Activated CD8-positive, alpha-beta memory T cell treated with anti-CD3 and anti-CD28 coated beads for 36 hours (primary cell): ENCODE results near the gene ENTREP1. TPM values are rescaled to one million over a fixed set of nuclear protein-coding genes. Genes with fewer than 3 reads are reported as not detected.

ENCODE experiments used
- CTCF ChIA-PET: fragments of 350-600 bp; sonication (Branson Sonifier 250); formaldehyde crosslinking; loops from one replicate; lab custom pipeline; 2021; ENCODE audit warnings: antibody characterized with exemption; lab: Charles Lee
- POLR2A ChIA-PET: fragments of 350-600 bp; sonication (Branson Sonifier 250); formaldehyde crosslinking; loops from one replicate; lab custom pipeline; 2021; ENCODE audit warnings: antibody characterized with exemption; lab: Charles Lee
- total RNA-seq, 2 experiments: library from RNA; stranded (reverse); gene quantifications; one replicate each; pipeline ENCODE4 v1.2.3, GENCODE V29; 2021

Gene ENTREP1
- total RNA-seq, 2 experiments from 2014 or later = not detected

DNA sequence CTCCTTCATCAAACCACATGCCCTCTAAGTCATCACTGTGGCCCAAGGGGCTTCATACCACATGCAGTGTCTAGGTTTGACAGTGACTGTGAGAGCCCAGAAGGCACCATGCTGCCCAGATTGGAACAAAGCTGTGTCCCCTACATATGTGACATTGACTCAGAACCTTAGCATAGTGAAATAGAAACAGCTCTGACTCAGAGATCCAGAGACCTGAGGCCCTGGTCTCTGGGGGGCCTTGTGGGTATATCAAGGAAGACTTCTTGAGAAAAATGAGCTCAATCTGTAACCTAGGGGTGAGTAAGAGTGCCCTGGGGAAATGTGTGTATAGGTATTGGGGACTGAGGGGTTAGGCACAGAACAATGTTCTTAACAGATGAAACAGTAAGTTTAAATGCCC lies 7.1 kb upstream of the ENTREP1 start:
- ChIA-PET CTCF (no interaction called here), POLR2A (no interaction called here)

DNA sequence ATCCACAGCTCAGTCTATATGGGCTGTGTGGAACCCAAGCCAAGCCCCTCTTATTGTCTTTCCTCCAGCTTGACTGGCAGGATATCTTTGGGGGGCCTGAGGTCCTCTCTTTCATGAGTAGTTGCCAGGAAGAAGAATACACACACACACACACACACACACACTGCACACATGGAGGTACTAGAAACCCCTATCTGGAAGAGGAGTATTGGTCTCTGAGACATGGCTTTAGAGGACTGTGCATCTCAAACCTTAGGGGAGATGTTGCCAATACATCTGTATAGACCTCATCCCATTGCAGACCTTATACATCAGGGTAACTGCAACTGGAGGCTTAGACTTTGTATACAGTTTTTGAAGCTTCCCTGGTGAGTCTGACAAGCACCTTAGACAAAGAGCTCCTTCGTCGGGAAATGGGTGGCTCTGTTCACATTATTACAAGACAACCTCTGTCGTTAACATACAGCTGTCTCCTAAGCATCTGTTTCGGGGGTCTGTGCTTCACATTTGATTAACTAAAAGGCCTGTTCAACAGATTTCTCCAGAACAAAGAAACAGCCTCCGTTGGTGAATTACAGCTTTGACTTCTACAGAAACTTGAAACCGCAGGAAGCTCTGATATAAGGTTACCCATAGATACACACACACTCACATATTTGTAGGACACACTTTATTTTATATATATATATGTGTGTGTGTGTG lies 5.5 kb upstream of the ENTREP1 start:
- CTCF ChIA-PET = no interaction called here

DNA sequence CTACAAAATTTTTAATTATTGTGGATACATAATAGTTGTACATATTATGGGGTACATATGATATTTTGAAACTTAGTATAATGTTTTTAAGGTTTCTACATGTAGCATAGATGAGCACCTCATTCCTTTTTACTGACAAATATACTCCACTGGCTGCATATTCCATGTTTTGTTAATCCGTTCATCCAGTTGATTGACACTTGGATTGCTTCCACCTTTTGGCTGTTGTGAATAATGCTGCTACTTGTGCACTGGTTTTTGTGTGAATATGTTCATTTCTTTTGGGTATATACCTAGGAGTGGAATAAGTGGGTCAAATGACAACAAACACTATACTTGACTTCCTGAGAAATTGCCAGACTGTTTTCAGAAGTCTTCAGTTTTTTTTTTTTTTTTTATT lies 2.8 kb upstream of the ENTREP1 start:
- POLR2A ChIA-PET = no interaction called here
- CTCF ChIA-PET = interaction anchor here (0.6 kb wide), 1 partner anchor 185 kb away, joined by 3 read pairs; no protein-coding TSS in a partner anchor

More for the DNA sequence above, 5.5 kb upstream of the ENTREP1 start:
- POLR2A ChIA-PET = no interaction called here

DNA sequence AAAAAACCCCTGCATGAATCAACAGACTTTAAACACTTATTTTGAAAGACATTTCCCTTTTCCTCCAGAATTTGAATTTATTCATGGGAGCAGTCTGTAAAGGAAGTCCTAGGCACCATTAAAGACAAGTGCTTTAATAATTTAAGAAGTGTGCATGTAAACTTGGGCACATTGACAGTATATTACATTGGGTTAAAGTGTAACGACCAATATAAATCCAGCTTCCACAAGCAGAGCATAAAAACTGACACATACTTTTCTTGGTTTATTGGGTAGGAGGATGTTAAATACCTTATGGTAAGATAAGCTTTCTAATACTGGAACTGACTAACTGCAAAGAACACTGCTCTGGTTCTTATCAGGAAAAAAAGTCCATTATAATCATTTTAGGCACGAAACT lies 1.2 kb upstream of the ENTREP1 start:
- ChIA-PET POLR2A (no interaction called here), CTCF (no interaction called here)

DNA sequence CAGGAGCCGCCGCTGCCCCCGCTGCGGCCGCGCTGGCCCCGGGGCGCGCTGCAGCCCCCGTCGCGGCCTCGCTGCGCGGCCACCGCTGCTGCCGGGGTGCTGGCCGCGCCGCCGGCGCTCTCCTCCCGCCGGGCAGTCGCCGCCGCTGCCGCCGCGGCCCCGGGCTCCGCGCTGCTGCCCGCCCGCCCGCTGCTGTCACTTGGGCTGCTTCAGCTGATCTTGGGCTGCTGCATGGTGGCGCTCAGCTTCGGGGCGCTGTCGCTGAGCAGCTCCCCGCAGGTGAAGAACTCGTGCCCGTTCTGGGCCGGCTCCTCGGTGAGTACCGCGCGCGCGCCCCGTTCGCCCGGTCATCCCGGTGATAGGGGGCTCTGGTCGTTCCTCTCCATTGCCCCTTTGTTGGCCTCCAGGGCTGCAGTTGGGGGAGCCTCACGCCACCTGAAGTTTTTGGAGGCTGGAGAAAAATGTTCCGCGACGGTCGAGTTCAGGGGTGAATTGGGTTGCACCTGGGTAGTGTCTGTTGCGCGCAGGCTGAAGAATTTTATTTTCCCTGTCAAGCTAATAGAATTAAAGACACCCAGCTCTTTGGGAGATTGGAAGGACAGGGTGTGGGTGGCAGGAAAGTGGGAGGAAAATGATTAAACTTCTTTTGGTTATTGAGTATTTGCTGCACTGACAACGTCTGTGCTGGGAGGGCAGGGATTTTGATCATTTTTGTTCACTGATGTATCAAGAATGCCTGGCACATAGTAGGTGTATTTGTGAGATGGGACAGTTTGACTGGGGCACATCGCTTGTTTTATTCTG lies 596 bp downstream of the ENTREP1 start:
- POLR2A ChIA-PET = no interaction called here
- CTCF ChIA-PET = no interaction called here

DNA sequence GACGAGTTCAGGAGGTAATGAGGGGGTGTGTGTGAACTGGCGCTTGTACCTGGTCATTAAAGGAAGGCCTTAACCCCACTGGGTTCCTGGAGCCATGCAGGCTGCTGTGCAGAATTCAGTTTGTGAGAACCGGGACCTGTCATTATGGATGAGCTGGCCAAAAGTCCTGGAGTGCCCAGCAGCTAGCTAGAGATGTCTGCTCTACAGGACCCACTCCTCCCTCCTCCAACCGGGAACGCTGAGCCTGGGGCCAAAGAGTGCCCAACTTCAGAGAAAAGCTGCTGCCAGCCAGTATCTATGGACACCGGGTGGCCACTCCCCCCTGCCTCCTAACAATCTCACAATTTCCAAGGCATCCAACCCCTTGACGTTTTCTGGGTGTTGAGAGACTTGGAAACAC lies 1.2 kb downstream of the ENTREP1 start:
- ChIA-PET CTCF (no interaction called here), POLR2A (no interaction called here)

DNA sequence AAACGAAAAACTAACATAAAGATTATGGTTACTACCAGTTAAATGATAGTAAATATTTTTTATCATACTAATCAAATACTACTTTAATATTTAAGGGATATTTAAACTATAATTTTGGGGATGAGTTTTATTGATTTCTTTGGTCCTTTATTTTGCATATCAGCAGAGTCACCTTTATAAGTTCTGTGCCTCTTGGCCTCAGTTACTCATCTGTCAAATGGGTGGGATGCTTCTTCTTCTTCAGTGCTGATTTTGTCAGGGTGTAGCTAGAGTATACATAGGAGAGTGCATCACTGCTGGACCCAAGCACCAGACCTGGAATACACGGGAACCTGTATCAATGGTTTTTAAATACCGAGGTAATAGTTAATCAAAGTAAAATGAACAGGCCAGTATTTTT lies 5.6 kb downstream of the ENTREP1 start:
- ChIA-PET POLR2A (no interaction called here), CTCF (no interaction called here)

DNA sequence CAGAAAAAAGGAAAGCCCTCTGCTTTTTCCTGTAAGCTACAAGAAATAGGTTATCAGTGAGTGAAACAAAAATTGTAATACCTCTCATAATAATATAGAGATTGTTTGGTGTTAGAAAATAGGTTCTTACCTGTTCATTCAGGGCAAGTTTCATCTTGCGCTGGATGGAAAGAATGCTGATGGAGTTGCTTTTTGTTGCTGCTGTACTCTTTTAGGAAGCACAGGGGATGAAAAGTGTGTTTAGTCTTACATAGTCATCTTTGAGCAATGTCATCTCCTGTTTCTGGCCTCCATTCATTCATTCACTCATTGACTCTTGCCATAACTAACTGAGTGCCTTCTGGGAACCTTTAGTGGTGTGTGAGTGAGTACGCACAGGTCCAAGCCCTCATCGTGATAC lies 6.4 kb downstream of the ENTREP1 start:
- ChIA-PET CTCF (no interaction called here), POLR2A (no interaction called here)

DNA sequence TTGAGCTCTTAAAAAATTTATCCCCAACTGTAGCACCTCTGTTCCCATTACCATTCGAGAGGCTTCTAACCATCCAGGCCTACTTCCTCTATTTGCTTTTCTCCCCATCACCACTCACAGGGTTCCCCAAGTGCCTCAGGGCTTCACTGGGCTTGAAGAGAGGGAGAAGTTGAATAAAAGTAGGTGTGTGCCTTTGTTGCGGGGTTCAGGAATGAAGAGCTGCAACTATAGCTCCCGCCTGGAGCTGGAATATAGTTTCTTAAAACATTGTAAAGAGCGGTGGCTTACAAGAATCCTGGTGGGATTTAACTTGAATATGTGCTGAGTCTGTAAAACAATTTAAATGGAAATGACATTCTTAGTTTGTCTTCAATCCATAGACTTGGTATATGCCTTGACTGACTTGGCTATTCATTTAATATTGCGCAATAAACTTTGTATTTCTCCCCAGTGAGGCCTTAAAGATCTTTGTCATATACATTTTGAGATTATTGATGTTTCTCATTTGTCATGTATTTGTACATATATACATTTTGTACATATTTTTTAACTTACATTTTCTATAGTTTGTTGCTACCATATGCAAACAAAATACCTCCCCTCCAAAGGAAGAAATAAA lies 7.2 kb downstream of the ENTREP1 start:
- ChIA-PET POLR2A (no interaction called here), CTCF (no interaction called here)

DNA sequence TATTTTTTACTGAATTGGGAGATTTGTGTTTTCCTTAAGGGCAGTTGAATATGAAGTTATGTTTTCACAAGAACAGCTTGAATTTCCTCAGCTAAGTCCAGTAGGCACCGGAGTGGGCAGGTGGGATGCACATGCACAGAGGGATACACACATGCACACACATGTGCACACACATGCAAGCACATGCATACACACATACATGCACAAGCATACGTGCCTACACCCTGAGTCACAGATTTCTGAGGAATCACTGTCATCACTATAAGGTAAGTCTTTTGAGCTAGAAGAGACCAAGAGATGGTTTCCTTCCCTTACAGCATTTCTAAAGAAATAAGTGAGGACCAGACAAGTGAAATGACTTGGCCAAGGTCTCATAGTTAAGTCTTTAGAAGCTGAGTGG lies 8.7 kb downstream of the ENTREP1 start:
- ChIA-PET CTCF (no interaction called here), POLR2A (no interaction called here)

DNA sequence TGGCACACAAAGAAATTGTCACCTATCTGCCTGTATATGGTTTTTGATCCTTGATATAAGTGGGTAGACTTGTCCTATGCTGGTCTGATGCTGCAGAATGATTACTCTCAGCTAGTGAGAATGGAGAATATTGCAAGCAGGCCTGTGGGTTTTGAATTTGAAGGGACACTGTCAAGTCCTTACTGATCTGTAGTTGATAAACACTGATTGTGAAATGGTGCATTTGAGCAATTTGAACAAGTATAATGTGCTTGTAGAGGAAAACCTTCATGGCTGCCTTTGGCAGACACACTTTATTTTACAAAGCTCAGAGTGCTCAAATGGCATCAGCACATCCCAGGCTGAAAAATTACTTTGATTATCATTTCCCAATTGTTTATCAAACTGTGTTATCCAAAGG lies 9.3 kb downstream of the ENTREP1 start:
- POLR2A ChIA-PET = no interaction called here
- CTCF ChIA-PET = no interaction called here

DNA sequence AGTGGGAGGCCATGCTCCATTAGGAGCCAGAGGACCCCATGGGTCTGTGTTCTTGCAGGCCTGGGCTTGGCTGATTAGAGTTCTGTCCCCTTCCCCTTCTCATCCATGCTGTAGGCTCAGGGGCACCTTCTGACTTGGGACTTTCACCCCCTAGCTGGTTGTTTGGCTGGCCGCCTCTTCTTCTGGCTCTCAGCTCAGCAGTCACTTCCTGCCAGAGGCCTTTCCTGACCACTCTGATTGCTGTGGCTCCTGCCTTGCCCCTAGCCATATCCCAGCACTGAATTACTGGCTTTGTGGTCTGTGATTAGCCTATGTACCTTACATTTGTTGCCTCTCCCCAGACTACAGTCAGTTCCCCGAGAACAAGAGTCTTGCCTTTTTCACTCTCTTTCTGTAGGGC lies 14.6 kb downstream of the ENTREP1 start:
- CTCF ChIA-PET = no interaction called here
- POLR2A ChIA-PET = no interaction called here

DNA sequence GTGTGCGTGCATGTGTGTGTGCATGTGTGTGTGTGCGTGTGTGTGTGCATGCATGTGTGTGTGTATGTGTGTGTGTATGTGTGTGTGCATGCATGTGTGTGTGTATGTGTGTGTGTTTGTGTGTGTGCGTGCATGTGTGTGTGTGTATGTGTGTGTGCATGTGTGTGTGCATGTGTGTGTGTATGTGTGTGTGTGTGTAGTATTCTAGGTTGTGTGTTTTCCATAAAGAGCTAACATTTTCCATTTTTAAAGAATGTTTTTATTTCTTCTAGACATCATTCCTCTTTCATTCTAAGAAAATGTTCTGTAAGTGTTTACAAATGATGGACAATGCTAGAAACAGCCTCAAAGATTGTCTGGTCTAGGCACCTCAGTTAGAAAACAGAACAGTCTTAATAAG lies 15.6 kb downstream of the ENTREP1 start:
- POLR2A ChIA-PET = no interaction called here
- CTCF ChIA-PET = no interaction called here

DNA sequence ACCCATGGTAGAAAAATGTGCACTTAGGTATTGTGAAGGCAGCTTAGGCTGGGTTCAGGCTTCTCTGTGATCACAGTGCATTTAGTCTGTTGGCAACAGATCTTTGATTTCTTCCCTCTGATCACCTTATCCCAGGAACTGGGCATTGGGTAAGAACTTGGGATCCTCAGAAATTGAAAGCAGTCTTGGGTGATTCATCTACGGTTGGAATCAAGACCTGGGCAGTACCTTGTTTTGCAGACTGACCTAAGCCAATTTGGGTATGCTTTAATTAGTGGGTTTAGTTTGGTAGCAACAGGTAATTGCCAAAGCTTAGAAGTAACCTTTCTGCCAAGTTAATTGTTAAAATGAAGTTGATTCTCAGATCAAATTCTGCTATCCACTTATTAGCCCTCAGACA lies 17.8 kb downstream of the ENTREP1 start:
- CTCF ChIA-PET = no interaction called here

DNA sequence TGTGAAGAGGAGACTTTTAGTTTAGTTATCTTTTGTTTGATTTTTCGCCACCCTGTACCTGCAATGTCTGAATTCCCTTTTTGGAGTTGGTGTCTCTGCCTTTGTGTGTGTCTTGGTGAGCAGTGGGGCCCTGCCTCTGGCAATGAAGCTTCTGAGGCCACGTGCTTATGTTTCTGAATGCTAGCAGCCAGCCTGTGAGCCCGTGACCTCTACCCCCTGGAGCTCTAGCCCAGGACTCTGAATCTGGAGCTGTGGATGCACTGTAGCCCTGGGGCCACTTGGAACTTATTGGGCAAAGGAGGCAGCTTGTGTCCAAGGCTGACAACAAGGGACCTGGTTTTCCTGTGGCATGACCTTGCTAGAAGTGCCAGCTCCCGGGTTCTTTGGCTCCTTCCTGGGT lies 19.4 kb downstream of the ENTREP1 start:
- POLR2A ChIA-PET = no interaction called here
- CTCF ChIA-PET = no interaction called here

More for the DNA sequence above, 17.8 kb downstream of the ENTREP1 start:
- POLR2A ChIA-PET = no interaction called here

DNA sequence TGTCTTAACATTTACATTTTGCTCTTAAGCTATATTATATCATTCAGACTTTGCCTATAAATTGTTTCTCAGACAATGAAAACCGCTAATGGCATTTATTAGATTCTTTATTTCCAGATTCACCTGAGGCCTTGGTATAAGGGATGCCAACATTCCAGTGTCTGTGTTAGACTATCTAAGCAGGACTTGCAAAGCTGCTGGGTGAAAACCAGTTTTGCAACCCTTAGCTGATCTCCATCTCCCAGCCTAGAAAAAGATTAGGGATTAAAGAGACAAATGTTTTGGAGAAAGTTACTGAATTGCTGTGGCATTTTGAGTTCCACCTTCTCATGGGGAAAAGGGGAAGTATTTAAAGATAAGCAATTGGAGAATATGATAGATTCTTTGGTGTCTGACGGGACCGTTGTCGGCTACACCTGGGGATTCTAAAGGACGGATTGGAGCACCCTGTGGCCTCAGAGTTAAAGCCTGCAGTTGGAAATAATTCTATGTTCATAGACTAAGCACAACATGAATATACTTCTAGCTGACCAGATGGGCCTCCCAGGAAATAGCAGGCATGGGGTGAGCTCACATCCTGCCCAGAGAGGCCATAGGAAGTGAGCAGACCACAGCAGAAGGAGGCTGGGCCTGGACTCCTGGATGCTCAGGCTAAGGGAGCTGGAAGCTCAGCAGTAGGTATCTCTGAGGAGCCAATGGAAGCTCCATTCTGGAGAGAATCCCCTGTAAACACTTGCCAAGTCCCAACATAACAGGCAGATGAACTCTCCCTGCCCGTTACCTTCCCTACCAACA lies 21.8 kb downstream of the ENTREP1 start:
- ChIA-PET POLR2A (no interaction called here), CTCF (interaction anchor here (0.9 kb wide), 1 partner anchor 153 kb away, joined by 3 read pairs; no protein-coding TSS in a partner anchor)

DNA sequence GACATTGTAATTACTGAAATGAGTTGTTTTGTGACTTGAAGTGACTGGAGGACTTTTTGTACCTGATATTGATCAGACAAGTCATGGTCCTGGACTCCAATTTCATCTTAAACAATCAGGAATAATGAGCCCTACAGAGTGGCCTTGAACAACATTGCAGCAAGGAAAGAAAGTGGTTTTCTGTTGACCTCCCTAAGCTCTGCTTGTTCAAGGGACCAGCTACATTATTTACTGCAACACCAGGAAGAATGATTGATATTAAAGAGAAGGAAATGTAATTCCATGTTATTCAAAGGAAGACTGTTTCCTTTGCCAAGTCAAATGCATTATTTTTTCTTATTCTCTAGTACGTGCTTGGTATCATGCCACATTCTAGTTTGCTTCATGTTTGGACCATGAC lies 22.6 kb downstream of the ENTREP1 start:
- ChIA-PET POLR2A (no interaction called here), CTCF (interaction anchor here (0.9 kb wide), 1 partner anchor 154 kb away, joined by 3 read pairs; no protein-coding TSS in a partner anchor)

DNA sequence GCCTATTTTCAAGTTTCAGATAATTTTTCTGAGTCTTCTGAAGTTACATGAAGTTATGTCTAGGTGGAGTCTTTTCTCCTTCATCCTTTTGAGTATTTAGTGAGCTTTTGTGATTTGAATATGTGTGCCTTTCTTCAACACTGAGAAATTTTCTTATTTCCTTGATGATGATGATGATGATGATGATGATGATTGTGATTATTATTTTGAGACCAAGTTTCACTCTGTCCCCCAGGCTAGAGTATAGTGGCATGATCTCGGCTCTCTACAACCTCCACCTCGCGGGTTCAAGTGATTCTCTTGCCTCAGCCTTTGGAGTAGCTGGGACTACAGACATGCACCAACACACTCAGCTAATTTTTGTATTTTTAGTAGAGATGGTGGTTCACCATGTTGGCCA lies 26.2 kb downstream of the ENTREP1 start:
- POLR2A ChIA-PET = no interaction called here

DNA sequence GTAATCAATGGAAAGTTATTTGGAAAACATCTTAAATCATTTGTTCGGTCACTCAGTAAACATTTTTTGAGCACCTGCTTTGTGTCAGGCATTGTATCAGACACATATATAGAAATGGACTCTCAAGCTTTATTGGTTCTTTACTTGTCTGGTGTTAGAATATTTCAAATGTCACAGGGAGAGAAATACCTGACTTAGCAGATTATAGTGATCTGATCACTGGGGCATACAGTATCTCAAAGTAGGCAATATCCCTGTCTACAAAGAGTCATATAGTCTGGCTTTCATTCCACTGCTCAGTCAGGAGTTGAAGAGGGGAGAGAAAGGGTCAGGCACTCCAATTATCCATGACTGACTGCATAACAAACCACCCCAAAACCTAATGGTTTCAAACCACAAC lies 30.2 kb downstream of the ENTREP1 start:
- ChIA-PET POLR2A (no interaction called here), CTCF (no interaction called here)

More for the DNA sequence above, 26.2 kb downstream of the ENTREP1 start:
- CTCF ChIA-PET = no interaction called here
